Skeletal muscle tissue (tissue), 4 donors: ENCODE measurements around the gene IMMP2L. TPM values are rescaled to one million over a fixed set of nuclear protein-coding genes. Genes with fewer than 3 reads are reported as not detected.

Experiments used
- H3K27ac ChIP-seq: one replicate; pipeline ENCODE4 v1.7.0; 2013; ENCODE audit warnings: mild to moderate bottlenecking, low read depth, low read length, inconsistent platforms
- H3K27me3 ChIP-seq, 3 donors: one replicate each; pipeline ENCODE4 v1.7.0; 2013; ENCODE audit warnings: low read length in 3 of 3; ENCODE audit not compliant: control insufficient read depth in 3 of 3, insufficient read depth in 3 of 3
- H3K36me3 ChIP-seq, 3 donors: one replicate each; pipeline ENCODE4 v1.7.0; 2013; ENCODE audit warnings: low read length in 3 of 3; ENCODE audit not compliant: control insufficient read depth in 3 of 3, insufficient read depth in 3 of 3
- H3K4me1 ChIP-seq, 3 donors: one replicate each; pipeline ENCODE4 v1.7.0; 2013; ENCODE audit warnings: low read length in 3 of 3, mild to moderate bottlenecking in 3 of 3; ENCODE audit not compliant: control insufficient read depth in 3 of 3, insufficient read depth in 3 of 3
- H3K4me3 ChIP-seq, 3 donors: one replicate each; pipeline ENCODE4 v1.7.0; 2013; ENCODE audit warnings: low read length in 3 of 3
- H3K9ac ChIP-seq, 3 donors: one replicate each; pipeline ENCODE4 v1.7.0; 2013; ENCODE audit warnings: low read length in 3 of 3, mild to moderate bottlenecking in 3 of 3, moderate library complexity in 2 of 3, low read depth in 1 of 3
- H3K9me3 ChIP-seq, 3 donors: one replicate each; pipeline ENCODE4 v1.7.0; 2013; ENCODE audit warnings: low read length in 3 of 3; ENCODE audit not compliant: control insufficient read depth in 3 of 3
- total RNA-seq: library from RNA; depleted of rRNA; stranded (reverse); fragments of >200 nt; gene quantifications from one replicate; pipeline ENCODE4 v1.2.3, GENCODE V29; 2014
- donor health status: Osteomylitis.

The IMMP2L gene
- total RNA-seq, 1 donor from 2014 or later: 15.7 TPM

GRCh38 chr7:111409714-111410422 lies 152.4 kb downstream of the IMMP2L start:
- Histone ChIP-seq H3K27me3 (no peaks in the 10 kb centered on the region), H3K4me3 (no peak overlapping the region), H3K36me3 (no peaks in the 10 kb centered on the region), H3K9me3 (no peaks in the 10 kb centered on the region), H3K27ac (no peak overlapping the region), H3K9ac (no peak overlapping the region), H3K4me1 (peaks cover 0 to 4% (median 2%) of the 10 kb centered on the region in 3 donors)

GRCh38 chr7:111408724-111409123 lies 153.6 kb downstream of the IMMP2L start:
- Histone ChIP-seq H3K4me1 (peaks cover 0 to 4% (median 2%) of the 10 kb centered on the region in 3 donors), H3K4me3 (no peak overlapping the region), H3K9me3 (no peaks in the 10 kb centered on the region), H3K36me3 (no peaks in the 10 kb centered on the region), H3K9ac (no peak overlapping the region), H3K27ac (no peak overlapping the region), H3K27me3 (no peaks in the 10 kb centered on the region)

DNA sequence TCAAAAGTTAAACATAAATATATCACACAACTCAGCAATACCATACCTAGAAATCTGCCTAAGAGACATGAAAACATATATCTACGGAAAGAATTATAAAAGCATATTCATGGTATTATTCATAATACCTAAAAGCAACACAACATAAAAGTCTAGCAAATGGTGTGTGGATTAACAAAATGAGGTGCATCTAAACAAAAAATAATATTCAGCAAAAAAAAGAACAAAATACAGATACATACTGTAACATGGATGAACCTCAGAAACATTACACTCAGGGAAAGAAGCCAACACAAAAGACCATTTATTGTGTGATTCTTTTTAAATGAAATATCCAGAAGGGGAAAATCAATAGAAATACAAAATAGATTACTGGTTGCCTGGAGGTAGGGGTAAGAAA lies 155.0 kb downstream of the IMMP2L start:
- Histone ChIP-seq H3K9ac (no peak overlapping the region), H3K4me3 (no peak overlapping the region), H3K27me3 (no peaks in the 10 kb centered on the region), H3K9me3 (no peaks in the 10 kb centered on the region), H3K36me3 (no peaks in the 10 kb centered on the region), H3K27ac (no peak overlapping the region), H3K4me1 (peaks cover 0 to 4% (median 0%) of the 10 kb centered on the region in 3 donors)

DNA sequence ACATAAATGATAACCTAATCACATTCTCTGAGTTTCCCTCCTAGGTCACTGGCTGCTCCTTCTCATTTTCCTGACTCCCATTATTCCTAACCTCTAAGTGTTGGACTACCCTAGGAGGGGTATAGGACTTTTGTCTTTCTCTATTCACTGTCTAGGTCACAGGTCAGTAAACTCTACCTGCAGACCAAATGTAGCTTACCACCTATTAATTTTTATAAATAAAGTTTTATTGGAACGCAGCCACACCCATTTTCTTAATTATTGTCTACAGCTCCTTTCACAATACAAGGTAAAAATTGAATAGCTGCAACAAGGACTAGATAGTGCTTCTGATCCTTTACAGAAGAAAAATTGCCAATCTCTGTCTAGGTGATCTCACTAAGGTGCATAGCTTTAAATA lies 156.7 kb downstream of the IMMP2L start:
- Histone ChIP-seq H3K9me3 (no peaks in the 10 kb centered on the region), H3K9ac (no peak overlapping the region), H3K4me1 (peaks cover 0 to 4% (median 0%) of the 10 kb centered on the region in 3 donors), H3K4me3 (no peak overlapping the region), H3K36me3 (no peaks in the 10 kb centered on the region), H3K27ac (no peak overlapping the region), H3K27me3 (no peaks in the 10 kb centered on the region)

GRCh38 chr7:111401516-111401915 lies 160.8 kb downstream of the IMMP2L start:
- H3K9ac ChIP-seq: no peak overlapping the region
- no peaks in the 10 kb centered on the region for H3K36me3 ChIP-seq
- H3K4me1 ChIP-seq: no peaks in the 10 kb centered on the region
- no peak overlapping the region for H3K27ac ChIP-seq
- no peaks in the 10 kb centered on the region for H3K9me3 ChIP-seq
- no peak overlapping the region for H3K4me3 ChIP-seq
- no peaks in the 10 kb centered on the region for H3K27me3 ChIP-seq

DNA sequence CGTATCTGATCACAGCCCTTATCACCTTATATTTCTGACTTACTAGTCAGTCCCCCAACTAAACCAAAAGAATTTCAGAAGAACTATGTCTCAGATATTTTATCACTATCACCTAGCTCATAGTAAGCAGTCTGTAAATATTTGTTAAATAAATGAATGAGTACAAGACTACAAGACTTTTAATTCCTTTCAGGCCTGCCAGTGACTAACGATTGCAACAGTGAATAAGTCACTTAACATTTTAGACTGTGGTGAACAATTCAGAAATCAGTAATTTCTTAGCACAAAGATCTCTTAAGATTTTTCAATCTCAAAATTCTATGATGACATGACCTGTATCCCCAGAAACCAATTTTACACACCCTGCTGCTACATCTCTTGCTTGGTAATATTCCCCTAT lies 162.2 kb downstream of the IMMP2L start:
- no peaks in the 10 kb centered on the region for H3K4me1 ChIP-seq
- no peaks in the 10 kb centered on the region for H3K27me3 ChIP-seq
- H3K36me3 ChIP-seq: no peaks in the 10 kb centered on the region
- H3K27ac ChIP-seq: no peak overlapping the region
- H3K4me3 ChIP-seq: no peak overlapping the region
- H3K9ac ChIP-seq: no peak overlapping the region
- H3K9me3 ChIP-seq: no peaks in the 10 kb centered on the region

DNA sequence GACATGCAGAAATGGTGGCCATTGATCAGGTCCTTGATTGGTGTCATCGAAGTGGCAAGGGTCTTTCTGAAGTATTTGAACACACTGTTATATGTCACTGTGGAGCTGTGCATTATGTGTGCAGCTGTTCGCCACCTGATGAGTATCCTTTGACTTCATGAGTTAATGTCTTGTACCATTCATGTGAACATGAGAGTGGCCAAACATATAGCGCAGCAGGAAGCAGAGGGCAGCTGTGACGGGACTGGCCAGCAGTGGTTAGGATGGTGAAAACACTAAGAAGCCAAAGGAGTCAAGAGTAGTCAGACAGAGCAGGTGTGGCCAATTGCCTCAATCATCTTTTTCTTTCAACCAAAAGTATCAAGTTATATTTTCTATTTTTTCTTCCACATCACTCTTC lies 167.4 kb downstream of the IMMP2L start:
- Histone ChIP-seq H3K9me3 (no peaks in the 10 kb centered on the region), H3K4me1 (peaks cover 0 to 6% (median 0%) of the 10 kb centered on the region in 3 donors), H3K36me3 (no peaks in the 10 kb centered on the region), H3K9ac (no peak overlapping the region), H3K27me3 (no peaks in the 10 kb centered on the region), H3K27ac (no peak overlapping the region), H3K4me3 (no peak overlapping the region)

GRCh38 chr7:111393011-111393754 lies 169.1 kb downstream of the IMMP2L start:
- Histone ChIP-seq H3K27me3 (no peaks in the 10 kb centered on the region), H3K4me1 (peaks cover 0 to 6% (median 0%) of the 10 kb centered on the region in 3 donors), H3K36me3 (no peaks in the 10 kb centered on the region), H3K9ac (no peak overlapping the region), H3K4me3 (no peak overlapping the region), H3K27ac (no peak overlapping the region), H3K9me3 (no peaks in the 10 kb centered on the region)

GRCh38 chr7:111392294-111392693 lies 170.0 kb downstream of the IMMP2L start:
- Histone ChIP-seq H3K27me3 (no peaks in the 10 kb centered on the region), H3K9me3 (no peaks in the 10 kb centered on the region), H3K4me3 (no peak overlapping the region), H3K9ac (no peak overlapping the region), H3K27ac (no peak overlapping the region), H3K36me3 (no peaks in the 10 kb centered on the region), H3K4me1 (peaks cover 0 to 6% (median 0%) of the 10 kb centered on the region in 3 donors)

DNA sequence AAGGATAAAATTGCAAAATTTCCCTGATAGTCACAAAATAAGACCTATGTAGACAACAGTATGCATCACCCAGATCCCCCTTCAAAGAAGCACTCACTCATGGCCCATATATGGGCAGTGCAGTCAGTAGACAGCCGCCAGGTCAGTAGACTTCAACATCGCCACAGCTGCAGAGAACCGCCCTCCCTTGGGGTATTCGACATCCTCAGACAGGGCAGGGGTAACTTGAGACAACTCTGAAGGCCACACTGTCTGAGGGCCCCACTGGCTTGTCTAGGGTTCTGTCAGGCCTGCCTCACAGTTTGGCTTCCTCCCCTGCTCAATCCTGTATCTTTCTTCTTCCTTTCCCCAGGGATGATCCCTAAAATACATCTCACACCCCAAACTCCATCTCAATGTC lies 172.3 kb downstream of the IMMP2L start:
- Histone ChIP-seq H3K36me3 (no peaks in the 10 kb centered on the region), H3K9me3 (no peaks in the 10 kb centered on the region), H3K27ac (no peak overlapping the region), H3K4me1 (peaks cover 0 to 6% (median 0%) of the 10 kb centered on the region in 3 donors), H3K27me3 (no peaks in the 10 kb centered on the region), H3K4me3 (no peak overlapping the region), H3K9ac (no peak overlapping the region)
